LNCAP (cell line): ENCODE data around the gene TMEM132D.
A peak's percentile ranks its signal among the peaks of the same experiment; 100 is the strongest.

Source experiments
- TF ChIP-seq, protein P1 (sequence below): fragments of 450-650 bp; IDR thresholded peaks from 2 replicates; pipeline ENCODE4 v1.5.1; 2017; ENCODE audit warnings: mild to moderate bottlenecking

Gene TMEM132D

DNA sequence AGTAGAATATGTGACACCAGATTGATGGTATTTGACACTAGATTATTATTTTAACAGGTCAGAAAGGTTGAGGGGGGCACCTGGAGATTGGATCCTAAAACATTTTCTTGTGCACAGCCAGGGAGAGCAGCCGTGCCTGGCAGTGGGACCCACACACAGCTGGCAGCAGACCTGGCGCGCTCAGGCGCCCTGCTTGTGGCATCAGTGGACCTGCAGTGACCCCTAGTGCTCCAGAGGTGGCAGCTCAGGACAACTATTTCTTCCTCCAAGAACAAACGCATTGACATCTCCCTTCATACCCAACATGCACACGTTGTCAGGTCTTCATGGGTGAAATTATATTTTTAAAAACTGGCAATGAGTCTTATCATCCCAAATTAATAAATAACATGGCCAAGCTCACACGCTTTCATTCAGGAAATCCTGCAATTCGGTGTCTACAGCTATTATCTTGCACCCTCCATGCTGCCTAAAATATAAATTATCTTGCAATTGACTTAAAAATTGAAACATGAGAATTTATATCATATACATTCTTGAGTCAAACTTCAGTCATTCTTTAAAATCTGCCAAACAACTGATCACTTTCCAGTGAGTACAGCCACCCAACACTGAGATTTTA, 7.7 kb upstream of the TMEM132D start:
- TF ChIP-seq, protein P1, sequence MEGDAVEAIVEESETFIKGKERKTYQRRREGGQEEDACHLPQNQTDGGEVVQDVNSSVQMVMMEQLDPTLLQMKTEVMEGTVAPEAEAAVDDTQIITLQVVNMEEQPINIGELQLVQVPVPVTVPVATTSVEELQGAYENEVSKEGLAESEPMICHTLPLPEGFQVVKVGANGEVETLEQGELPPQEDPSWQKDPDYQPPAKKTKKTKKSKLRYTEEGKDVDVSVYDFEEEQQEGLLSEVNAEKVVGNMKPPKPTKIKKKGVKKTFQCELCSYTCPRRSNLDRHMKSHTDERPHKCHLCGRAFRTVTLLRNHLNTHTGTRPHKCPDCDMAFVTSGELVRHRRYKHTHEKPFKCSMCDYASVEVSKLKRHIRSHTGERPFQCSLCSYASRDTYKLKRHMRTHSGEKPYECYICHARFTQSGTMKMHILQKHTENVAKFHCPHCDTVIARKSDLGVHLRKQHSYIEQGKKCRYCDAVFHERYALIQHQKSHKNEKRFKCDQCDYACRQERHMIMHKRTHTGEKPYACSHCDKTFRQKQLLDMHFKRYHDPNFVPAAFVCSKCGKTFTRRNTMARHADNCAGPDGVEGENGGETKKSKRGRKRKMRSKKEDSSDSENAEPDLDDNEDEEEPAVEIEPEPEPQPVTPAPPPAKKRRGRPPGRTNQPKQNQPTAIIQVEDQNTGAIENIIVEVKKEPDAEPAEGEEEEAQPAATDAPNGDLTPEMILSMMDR = peak; percentile 78

DNA sequence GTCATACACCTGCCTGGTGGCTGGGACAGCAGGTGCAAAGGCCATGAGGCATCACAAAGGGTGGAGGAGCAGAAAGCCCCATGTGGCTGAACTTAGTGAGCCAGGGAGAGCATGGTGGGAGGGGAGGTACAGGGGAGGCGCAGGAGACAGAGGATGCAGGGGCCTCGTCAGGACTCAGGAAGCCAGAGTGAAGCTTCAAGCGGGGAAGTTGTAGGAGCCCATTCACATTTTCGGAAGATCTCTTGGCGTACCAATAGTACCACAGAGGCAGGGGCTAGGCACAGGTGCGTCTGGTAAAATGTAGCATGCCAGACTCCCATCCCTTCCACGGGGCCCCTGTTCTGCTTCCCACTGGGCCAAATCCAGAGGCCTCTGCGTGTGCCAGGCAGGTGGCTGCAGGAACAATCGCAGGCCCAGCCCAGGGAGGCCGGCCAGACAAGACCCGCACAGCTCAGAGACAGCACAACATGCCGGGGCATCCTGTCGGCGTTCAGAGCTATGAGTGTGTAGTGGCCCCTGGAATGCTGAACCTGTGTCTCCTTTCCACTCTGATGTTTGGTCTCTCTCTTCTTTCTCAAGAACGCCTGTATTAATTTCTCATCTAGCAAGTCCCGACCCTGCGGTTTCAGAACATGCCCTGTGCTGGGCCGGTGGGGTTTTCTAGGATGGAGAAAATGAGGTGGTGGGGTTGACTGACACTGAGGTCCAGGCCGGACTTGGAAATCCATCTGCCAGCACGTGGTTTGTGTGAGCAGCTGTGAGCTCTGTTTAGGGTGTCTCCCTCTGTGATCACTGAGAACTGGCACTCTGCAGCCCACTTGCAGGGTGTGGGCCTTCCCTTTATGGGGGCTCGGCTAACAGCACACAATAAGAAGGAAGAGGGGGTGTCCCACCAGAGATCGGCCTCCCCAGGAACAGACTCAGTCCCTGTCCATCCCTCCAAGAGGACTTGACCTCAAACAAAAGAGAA, 5.5 kb upstream of the TMEM132D start:
- TF ChIP-seq, protein P1 = no peak

DNA sequence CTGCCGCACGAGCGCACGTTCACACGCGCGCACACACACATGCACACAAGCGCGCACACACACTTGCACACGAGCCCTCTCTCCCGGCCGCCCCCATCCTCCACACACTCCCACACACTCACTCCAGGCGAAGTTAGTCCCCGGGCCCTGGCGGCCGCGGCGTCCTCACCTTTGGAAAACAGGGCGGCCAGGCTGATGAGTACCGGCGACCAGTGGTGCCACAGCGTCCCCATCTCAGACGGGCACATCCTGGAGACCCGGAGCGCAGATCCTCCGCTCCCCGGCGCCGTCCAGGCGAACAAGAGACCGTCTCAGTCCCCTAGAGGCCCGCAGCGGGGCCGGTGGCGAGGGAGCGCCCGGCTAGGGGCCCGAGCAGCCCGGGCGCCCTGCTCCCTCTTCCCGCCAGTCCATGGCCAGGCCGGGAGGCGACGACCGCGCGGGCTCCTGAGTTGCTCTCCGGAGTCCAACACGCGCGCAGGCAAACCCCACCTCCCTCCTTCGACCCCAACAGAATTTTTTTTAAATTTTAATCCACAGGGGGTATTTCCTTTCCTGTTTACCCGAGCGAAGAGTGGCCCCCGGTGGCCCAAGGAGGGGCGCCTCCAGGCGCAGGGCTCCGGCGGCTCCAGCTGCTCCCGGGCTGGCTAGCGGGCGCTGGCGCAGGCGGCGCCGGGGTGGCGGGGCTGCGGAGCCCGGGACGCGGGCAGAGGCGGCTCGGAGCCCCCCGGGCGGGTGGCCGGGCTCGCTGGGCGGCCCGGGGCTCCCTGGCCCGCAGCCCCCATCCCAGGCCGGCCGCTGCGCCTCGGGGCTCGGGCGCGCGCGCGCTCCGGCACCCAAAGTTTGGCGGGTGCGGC, 506 bp downstream of the TMEM132D start:
- TF ChIP-seq, protein P1 = no peak

DNA sequence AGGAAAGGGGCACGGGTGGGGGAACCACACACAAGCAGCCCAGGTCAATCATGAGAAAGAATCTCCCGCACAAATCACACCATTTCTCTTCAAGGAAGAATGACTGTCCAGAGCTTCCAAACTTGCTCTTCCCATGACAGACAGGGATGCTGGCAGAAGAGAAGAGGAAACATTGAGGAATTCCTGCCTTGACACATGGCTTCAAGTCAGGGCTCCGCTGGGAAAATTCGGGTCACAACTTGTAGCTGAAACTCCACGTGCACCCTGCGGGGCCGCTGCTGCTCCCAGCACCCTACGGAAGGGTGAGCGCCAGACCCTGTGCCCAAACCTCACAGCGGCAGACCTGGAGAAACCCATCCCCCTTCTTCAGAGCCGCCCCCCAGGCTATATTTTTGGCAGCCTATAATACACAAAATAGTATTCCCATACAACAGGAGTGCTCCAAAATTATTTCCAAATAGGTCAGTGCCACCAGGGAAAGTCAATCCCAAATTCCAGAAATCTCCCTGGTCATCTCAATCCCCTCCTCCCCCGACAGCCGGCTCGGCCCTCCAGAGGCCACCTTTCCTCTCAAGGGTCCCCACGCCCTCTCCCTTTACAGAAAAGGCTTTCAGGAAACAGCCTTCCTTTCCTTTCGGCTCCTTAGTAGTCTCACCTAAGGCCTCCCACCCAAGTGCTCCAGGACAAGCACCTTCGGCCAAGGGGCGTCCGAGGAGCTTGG, 1.3 kb downstream of the TMEM132D start:
- TF ChIP-seq, protein P1 = no peak

DNA sequence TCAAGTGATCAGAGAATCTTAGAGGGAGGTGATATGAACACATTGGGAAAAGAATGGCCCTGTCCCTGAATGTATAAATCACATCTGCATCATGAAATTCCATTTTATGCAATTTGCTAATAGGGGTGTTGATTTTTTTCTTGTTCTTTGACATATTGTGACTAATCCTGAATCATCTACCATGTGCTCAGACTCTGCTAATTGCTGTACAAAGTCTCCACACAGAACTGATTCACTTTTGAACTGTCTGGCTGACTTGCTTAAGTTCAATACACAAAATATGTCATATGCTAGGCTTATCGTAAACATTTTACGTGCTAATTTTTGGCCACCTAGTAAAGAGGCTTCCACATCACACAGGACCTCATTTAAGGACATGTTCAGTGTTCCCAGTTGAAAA, 2.6 kb downstream of the TMEM132D start:
- TF ChIP-seq, protein P1 = no peak

DNA sequence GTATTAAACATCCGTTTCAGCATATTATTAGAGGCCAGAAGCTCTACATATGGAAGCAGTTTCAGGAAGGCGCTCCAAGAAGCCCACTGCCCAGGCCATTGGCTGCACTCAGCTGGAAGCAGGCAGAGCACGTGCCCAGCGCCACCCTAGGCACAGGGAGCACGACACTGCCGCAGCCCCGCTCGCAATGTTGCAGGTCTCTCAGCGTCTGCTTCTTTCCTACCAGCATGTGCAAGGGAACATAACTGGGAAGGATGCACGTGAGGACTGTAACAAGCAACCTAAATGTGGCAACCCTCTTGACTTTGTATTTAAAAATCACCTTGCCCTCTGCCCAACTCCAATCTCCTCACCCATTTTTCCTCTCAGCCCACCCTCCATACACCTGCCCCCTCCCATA, 3.5 kb downstream of the TMEM132D start:
- TF ChIP-seq, protein P1 = no peak

DNA sequence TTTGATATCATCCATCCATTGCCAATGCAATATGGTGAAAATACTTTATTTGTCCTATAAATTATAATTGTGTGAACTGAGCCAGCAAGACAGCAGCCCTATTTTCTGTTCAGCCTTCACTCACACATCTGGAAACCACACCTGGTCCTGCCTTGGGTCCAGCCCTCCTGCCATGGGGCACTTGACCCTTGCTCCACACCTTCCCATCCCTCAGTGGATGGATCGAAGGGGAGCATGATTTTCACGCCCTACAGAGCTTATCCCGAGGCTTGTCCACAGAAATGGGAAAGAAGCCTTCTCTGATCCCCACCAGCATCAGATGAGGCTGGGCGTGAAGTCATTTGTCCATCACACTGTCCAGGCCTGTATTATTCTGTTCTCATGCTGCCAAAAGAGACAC, 10.1 kb downstream of the TMEM132D start:
- TF ChIP-seq, protein P1 = no peak
